ENCODE measurements around the gene DDX50.
"Not testable (repeated sequence)": the region's sequence is repeated elsewhere in the genome, so short reads cannot be mapped to it uniquely, and the experiment has no call there.

The DDX50 gene

DNA sequence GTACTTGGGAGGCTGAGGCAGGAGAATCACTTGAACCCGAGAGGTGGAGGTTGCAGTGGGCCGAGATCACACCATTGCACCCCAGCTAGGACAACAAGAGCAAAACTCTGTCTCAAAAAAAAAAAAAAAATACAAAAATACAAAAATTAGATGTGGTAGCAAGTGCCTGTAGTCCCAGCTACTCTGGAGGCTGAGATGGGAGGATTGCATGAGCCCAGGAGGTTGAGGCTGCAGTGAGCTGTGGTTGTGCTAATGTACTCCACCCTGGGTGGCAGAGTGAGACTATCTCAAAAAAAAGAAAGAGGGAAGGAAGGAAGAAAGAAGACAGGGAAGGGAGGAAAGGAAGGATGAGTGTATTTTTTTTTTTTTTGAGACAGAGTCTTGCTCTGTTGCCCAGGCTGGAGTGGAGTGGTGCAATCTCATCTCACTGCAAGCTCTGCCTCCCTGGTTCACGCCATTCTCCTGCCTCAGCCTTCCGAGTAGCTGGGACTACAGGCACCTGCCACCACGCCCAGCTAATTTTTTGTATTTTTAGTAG lies 74.9 kb downstream of the DDX50 start:
- H3K4me3 ChIP-seq (ENCODE audit: low read depth in 1 of 2, low read length in 2 of 2); H3K27me3 ChIP-seq (ENCODE audit: control insufficient read depth in 1 of 2, insufficient read depth in 2 of 2, low read length in 2 of 2); H3K27ac ChIP-seq (ENCODE audit: low read depth, low read length); H3K9me3 ChIP-seq (ENCODE audit: control insufficient read depth in 1 of 2, low read length in 2 of 2); H3K9ac ChIP-seq (ENCODE audit: low read depth in 1 of 2, low read length in 2 of 2); H3K4me1 ChIP-seq (ENCODE audit: control insufficient read depth in 1 of 2, insufficient read depth in 2 of 2, low read length in 2 of 2): not testable (repeated sequence)
- H3K36me3 ChIP-seq (ENCODE audit: control insufficient read depth in 1 of 2, insufficient read depth in 2 of 2, low read length in 2 of 2): peaks cover 56 to 88% of the 10 kb centered on the region in 2 donors

DNA sequence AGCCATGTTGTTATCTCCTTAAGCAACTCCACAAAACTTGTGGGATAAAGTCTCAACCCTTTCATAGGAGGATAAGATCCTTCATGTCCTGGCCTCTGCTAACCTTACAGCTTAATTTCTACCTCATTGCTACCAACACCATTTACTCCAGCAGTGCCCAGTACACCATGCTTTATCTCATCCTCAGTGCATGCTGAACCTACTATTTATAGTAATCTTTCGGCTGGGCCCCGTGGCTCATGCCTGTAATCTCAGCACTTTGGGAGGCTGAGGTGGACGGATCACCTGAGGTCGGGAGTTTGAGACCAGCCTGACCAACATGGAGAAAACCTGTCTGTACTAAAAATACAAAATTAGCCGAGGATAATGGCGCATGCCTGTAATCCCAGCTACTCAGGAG lies 78.6 kb downstream of the DDX50 start:
- H3K9ac ChIP-seq (ENCODE audit: low read depth in 1 of 2, low read length in 2 of 2); H3K27ac ChIP-seq (ENCODE audit: low read depth, low read length); H3K9me3 ChIP-seq (ENCODE audit: control insufficient read depth in 1 of 2, low read length in 2 of 2); H3K27me3 ChIP-seq (ENCODE audit: control insufficient read depth in 1 of 2, insufficient read depth in 2 of 2, low read length in 2 of 2); H3K4me1 ChIP-seq (ENCODE audit: control insufficient read depth in 1 of 2, insufficient read depth in 2 of 2, low read length in 2 of 2); H3K4me3 ChIP-seq (ENCODE audit: low read depth in 1 of 2, low read length in 2 of 2): not testable (repeated sequence)
- H3K36me3 ChIP-seq (ENCODE audit: control insufficient read depth in 1 of 2, insufficient read depth in 2 of 2, low read length in 2 of 2): peaks cover 40 to 75% of the 10 kb centered on the region in 2 donors

DNA sequence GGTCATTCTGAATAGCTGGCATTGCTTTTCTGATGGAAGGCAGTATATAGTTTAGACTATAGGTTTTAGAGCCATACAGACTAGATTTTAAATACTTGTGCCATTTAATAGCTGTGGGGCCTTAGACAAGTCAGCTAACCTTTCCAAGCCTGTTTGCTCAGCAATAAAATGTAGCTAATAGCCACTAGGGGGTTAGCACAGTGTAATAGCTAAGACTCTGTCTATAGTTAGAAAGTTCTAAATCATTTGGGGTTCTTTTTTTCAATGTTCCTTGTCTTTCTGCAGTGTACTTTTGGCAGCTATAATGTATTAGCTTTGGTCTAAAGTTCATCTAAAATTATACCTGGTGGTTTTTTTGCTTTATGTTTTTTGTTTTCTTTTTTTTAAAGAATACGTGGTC lies 80.0 kb downstream of the DDX50 start:
- Histone ChIP-seq H3K4me1 (ENCODE audit: control insufficient read depth in 1 of 2, insufficient read depth in 2 of 2, low read length in 2 of 2) (no peaks in the 10 kb centered on the region), H3K27me3 (ENCODE audit: control insufficient read depth in 1 of 2, insufficient read depth in 2 of 2, low read length in 2 of 2) (no peaks in the 10 kb centered on the region), H3K27ac (ENCODE audit: low read depth, low read length) (no peak overlapping the region), H3K36me3 (ENCODE audit: control insufficient read depth in 1 of 2, insufficient read depth in 2 of 2, low read length in 2 of 2) (peaks cover 41 to 64% of the 10 kb centered on the region in 2 donors), H3K4me3 (ENCODE audit: low read depth in 1 of 2, low read length in 2 of 2) (no peak overlapping the region), H3K9ac (ENCODE audit: low read depth in 1 of 2, low read length in 2 of 2) (no peak overlapping the region), H3K9me3 (ENCODE audit: control insufficient read depth in 1 of 2, low read length in 2 of 2) (no peaks in the 10 kb centered on the region)

DNA sequence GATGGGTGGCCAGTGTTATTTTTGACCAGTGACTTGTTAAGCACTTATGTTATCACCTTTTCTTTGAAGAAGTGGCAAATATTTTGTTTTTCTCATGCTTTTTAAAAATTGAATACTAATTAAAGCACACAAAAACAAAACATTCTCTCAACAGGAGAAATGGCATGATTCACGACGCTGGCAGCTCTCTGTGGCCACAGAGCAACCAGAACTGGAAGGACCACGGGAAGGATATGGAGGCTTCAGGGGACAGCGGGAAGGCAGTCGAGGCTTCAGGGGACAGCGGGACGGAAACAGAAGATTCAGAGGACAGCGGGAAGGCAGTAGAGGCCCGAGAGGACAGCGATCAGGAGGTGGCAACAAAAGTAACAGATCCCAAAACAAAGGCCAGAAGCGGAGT lies 81.3 kb downstream of the DDX50 start:
- no peak overlapping the region for H3K9ac ChIP-seq (ENCODE audit: low read depth in 1 of 2, low read length in 2 of 2)
- H3K4me1 ChIP-seq (ENCODE audit: control insufficient read depth in 1 of 2, insufficient read depth in 2 of 2, low read length in 2 of 2): no peaks in the 10 kb centered on the region
- H3K27ac ChIP-seq (ENCODE audit: low read depth, low read length): no peak overlapping the region
- H3K4me3 ChIP-seq (ENCODE audit: low read depth in 1 of 2, low read length in 2 of 2): no peak overlapping the region
- peaks cover 33 to 52% of the 10 kb centered on the region in 2 donors for H3K36me3 ChIP-seq (ENCODE audit: control insufficient read depth in 1 of 2, insufficient read depth in 2 of 2, low read length in 2 of 2)
- H3K9me3 ChIP-seq (ENCODE audit: control insufficient read depth in 1 of 2, low read length in 2 of 2): no peaks in the 10 kb centered on the region
- no peaks in the 10 kb centered on the region for H3K27me3 ChIP-seq (ENCODE audit: control insufficient read depth in 1 of 2, insufficient read depth in 2 of 2, low read length in 2 of 2)

DNA sequence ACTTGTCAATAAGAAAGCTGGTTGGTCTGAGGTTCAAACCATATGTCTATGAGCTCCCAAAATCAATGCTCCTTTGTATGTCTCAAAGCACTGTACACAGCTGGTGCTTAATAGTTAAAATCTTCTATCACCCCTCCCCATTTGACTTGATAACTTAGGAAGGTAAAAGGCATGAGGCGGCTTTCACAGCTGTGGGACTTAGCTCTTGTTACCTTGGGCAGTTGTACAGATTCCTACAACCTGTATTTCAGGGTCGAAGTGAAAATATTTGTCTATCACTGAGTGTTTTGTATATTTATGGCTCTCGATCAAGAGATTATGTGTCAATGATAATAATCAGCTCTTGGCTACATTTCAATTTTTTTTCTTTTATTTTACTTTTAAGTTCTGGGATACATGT lies 86.5 kb downstream of the DDX50 start:
- no peaks in the 10 kb centered on the region for H3K27me3 ChIP-seq (ENCODE audit: control insufficient read depth in 1 of 2, insufficient read depth in 2 of 2, low read length in 2 of 2)
- H3K36me3 ChIP-seq (ENCODE audit: control insufficient read depth in 1 of 2, insufficient read depth in 2 of 2, low read length in 2 of 2): peaks cover 13% of the 10 kb centered on the region in 2 donors
- H3K4me1 ChIP-seq (ENCODE audit: control insufficient read depth in 1 of 2, insufficient read depth in 2 of 2, low read length in 2 of 2): peaks cover 15 to 18% of the 10 kb centered on the region in 2 donors
- H3K9me3 ChIP-seq (ENCODE audit: control insufficient read depth in 1 of 2, low read length in 2 of 2): no peaks in the 10 kb centered on the region
- no peak overlapping the region for H3K9ac ChIP-seq (ENCODE audit: low read depth in 1 of 2, low read length in 2 of 2)
- H3K27ac ChIP-seq (ENCODE audit: low read depth, low read length): no peak overlapping the region
- H3K4me3 ChIP-seq (ENCODE audit: low read depth in 1 of 2, low read length in 2 of 2): no peak overlapping the region

DNA sequence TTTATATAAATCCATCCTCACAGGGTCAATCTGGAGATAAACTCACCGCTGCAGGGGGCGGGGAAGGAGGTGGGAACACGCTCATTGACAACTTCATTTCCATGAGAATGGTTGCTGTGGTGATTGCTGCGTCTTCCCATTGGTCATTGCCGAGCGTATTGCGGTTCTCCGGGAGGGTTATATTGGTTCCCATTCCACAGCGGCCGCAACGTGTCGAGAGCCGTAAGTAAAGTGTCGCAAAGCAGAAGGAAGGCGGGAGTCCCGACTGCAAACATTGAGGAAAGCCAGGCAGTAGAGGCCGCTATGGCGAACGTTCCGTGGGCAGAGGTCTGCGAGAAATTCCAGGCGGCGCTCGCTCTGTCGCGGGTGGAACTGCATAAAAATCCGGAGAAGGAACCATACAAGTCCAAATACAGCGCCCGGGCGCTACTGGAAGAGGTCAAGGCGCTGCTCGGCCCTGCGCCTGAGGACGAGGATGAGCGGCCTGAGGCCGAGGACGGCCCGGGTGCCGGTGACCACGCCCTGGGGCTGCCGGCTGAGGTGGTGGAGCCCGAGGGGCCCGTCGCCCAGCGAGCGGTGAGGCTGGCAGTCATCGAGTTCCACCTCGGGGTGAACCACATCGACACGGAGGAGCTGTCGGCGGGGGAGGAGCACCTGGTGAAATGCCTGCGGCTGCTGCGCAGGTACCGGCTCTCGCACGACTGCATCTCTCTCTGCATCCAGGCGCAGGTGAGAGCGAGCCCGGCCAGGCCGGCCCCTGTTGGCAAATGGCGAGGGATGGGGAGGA lies 87.6 kb downstream of the DDX50 start, which contains the start of gene KIFBP:
Gene KIFBP, plus strand, starts transcription at position 274 of the 787 bp plus-strand sequence. Its CDS starts 30 bp downstream, at position 304.
- Histone ChIP-seq H3K9me3 (ENCODE audit: control insufficient read depth in 1 of 2, low read length in 2 of 2) (no peaks in the 10 kb centered on the region), H3K4me3 (ENCODE audit: low read depth in 1 of 2, low read length in 2 of 2) (peak within 1 kb of the TSS; percentile 73 to 85), H3K9ac (ENCODE audit: low read depth in 1 of 2, low read length in 2 of 2) (peak within 1 kb of the TSS; percentile 67 to 81), H3K36me3 (ENCODE audit: control insufficient read depth in 1 of 2, insufficient read depth in 2 of 2, low read length in 2 of 2) (peaks cover 2 to 8% of the 10 kb centered on the region in 2 donors), H3K27ac (ENCODE audit: low read depth, low read length) (peak within 1 kb of the TSS; percentile 58), H3K27me3 (ENCODE audit: control insufficient read depth in 1 of 2, insufficient read depth in 2 of 2, low read length in 2 of 2) (no peaks in the 10 kb centered on the region), H3K4me1 (ENCODE audit: control insufficient read depth in 1 of 2, insufficient read depth in 2 of 2, low read length in 2 of 2) (peaks cover 15 to 18% of the 10 kb centered on the region in 2 donors)

DNA sequence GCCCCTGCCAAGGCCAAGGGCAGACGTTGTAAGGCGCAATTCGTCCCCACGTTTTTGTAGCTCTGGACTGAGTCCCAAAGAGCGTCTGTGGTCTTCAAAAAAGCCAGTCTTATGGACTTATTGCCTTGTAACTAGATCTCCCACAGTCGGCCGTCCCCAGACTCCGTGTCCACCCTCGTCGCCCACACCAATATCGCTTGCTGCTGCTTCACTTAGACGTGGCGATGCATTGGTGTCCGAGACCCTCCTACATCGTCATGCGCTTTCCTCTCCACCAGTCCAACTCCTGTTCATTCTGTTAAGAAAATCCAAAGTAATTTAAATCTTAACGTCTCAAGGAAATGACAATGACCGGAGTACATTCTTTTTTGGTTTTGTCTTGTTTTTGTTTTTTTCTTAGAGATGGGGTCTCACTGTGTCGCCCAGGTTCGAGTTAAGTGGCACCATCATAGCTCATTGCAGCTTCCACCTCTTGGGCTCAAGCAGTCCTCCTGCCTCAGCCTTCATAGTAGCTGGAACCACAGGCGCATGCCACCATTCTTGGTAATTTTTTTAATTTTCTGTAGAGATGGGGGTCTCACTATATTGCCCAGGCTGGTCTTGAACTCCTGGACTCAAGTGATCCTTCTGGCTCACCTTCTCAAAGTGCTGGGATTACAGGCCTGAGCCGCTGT lies 88.3 kb downstream of the DDX50 start:
- H3K4me1 ChIP-seq (ENCODE audit: control insufficient read depth in 1 of 2, insufficient read depth in 2 of 2, low read length in 2 of 2): peaks cover 15 to 18% of the 10 kb centered on the region in 2 donors
- H3K36me3 ChIP-seq (ENCODE audit: control insufficient read depth in 1 of 2, insufficient read depth in 2 of 2, low read length in 2 of 2): peaks cover 0 to 5% of the 10 kb centered on the region in 2 donors
- H3K27me3 ChIP-seq (ENCODE audit: control insufficient read depth in 1 of 2, insufficient read depth in 2 of 2, low read length in 2 of 2): no peaks in the 10 kb centered on the region
- peak overlapping the region; percentile 73 to 85 for H3K4me3 ChIP-seq (ENCODE audit: low read depth in 1 of 2, low read length in 2 of 2)
- H3K9me3 ChIP-seq (ENCODE audit: control insufficient read depth in 1 of 2, low read length in 2 of 2): no peaks in the 10 kb centered on the region
- no peak overlapping the region for H3K27ac ChIP-seq (ENCODE audit: low read depth, low read length)
- peak overlapping the region; percentile 67 to 81 for H3K9ac ChIP-seq (ENCODE audit: low read depth in 1 of 2, low read length in 2 of 2)

DNA sequence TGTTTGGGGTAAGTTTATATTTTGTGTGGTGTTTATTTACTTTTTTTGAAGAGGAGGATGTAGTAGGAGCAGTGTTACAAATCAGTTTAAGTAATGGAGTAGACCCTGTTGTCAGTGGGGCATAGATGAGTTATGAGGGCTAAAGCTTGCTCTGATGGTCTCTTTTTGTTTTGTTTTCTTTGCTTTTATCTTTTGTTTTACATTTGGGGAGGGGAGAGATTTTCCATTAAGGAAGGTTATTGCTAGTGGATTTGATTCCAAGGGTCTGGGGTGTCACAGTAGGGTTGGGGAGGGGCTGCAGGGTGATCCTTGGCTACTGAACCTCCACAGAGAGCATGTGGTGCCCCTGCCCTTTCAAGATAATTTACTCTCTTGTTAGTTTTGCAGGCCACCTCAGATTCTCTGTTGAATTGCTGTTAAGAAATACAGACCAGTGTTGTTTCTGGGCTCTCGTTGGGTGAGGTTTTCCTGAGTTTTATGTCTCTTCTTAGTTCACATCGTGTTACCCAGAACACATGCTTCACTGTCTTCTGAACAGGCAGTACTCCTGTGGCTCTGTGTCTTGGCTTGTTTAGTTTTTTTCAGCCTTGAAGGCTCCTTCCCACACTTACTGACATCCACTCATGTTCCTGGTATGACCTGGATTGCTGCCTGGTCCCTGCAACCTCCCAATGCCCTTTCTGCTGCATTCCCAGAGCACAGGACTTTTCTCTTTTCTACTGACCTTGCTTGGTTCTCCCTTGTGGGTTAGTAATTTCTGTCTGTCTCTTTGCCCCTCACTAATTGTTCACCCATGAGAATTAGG lies 91.7 kb downstream of the DDX50 start:
- no peak overlapping the region for H3K9ac ChIP-seq (ENCODE audit: low read depth in 1 of 2, low read length in 2 of 2)
- no peak overlapping the region for H3K27ac ChIP-seq (ENCODE audit: low read depth, low read length)
- no peak overlapping the region for H3K4me3 ChIP-seq (ENCODE audit: low read depth in 1 of 2, low read length in 2 of 2)
- no peaks in the 10 kb centered on the region for H3K27me3 ChIP-seq (ENCODE audit: control insufficient read depth in 1 of 2, insufficient read depth in 2 of 2, low read length in 2 of 2)
- H3K36me3 ChIP-seq (ENCODE audit: control insufficient read depth in 1 of 2, insufficient read depth in 2 of 2, low read length in 2 of 2): no peaks in the 10 kb centered on the region
- H3K9me3 ChIP-seq (ENCODE audit: control insufficient read depth in 1 of 2, low read length in 2 of 2): no peaks in the 10 kb centered on the region
- H3K4me1 ChIP-seq (ENCODE audit: control insufficient read depth in 1 of 2, insufficient read depth in 2 of 2, low read length in 2 of 2): peaks cover 15 to 18% of the 10 kb centered on the region in 2 donors
